HUES48 (cell line): ENCODE measurements around the gene EEF1AKMT3.
A peak's percentile ranks its signal among the peaks of the same experiment; 100 is the strongest.

ENCODE experiments used
- H3K27ac ChIP-seq: one replicate; pipeline ENCODE4 v1.7.0; 2013; ENCODE audit warnings: low read depth, low read length, inconsistent platforms
- H3K27me3 ChIP-seq: 2 replicates; pipeline ENCODE4 v1.6.1; 2013; ENCODE audit warnings: mild to moderate bottlenecking, low read length; ENCODE audit not compliant: control insufficient read depth, insufficient read depth
- H3K36me3 ChIP-seq: 2 replicates; pipeline ENCODE4 v1.6.1; 2013; ENCODE audit warnings: low read length; ENCODE audit not compliant: control insufficient read depth, insufficient read depth
- H3K4me1 ChIP-seq: 2 replicates; pipeline ENCODE4 v1.6.1; 2013; ENCODE audit warnings: mild to moderate bottlenecking, low read length; ENCODE audit not compliant: control insufficient read depth, insufficient read depth
- H3K4me3 ChIP-seq: 2 replicates; pipeline ENCODE4 v1.5.1; 2013; ENCODE audit warnings: mild to moderate bottlenecking, low read depth, low read length
- H3K9ac ChIP-seq: 2 replicates; pipeline ENCODE4 v1.6.1; 2013; ENCODE audit warnings: mild to moderate bottlenecking, low read depth, low read length, moderate library complexity
- H3K9me3 ChIP-seq: 2 replicates; pipeline ENCODE4 v1.6.1; 2013; ENCODE audit warnings: low read length; ENCODE audit not compliant: control insufficient read depth, insufficient read depth

Gene EEF1AKMT3

GRCh38 chr12:57802607-57803006 lies 30.2 kb downstream of the EEF1AKMT3 start:
- no peaks in the 10 kb centered on the region for H3K27me3 ChIP-seq
- H3K36me3 ChIP-seq, result peaks cover 10% of the 10 kb centered on the region
- H3K4me1 ChIP-seq, result peaks cover 3% of the 10 kb centered on the region; the same call in 1 of the 2 replicates
- H3K27ac ChIP-seq, result no peak overlapping the region
- H3K9ac ChIP-seq, result no peak overlapping the region
- H3K9me3 ChIP-seq, result no peaks in the 10 kb centered on the region
- no peak overlapping the region for H3K4me3 ChIP-seq

DNA sequence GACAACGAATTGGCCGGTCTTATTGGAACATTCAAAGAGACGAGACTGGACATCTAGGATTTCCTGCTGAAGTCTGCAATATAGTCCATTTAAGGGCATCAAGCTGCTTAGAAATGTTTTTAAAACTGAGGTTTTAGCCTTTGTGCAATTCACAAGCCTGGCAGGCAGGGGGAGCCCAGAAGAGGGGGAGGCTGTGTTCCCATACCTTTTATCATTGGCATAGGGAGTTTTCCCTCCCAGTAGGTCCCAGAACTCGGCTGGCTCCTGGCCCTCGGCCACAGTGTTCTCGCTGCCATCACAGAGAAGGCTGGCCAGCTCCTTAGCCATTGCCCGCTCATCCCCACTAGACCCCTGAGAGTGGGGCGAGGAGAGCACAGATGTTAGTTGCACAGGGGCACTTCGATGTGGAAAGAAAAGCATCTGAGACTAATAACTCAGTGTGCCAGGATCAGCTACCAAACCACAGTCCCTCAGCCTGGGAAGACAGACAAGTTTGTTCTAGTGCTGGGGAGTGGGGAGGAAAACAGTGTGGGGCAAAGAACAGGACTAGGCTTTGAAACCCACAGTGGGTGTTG lies 31.0 kb downstream of the EEF1AKMT3 start:
- Histone ChIP-seq H3K9ac (no peak overlapping the region), H3K4me1 (peaks cover 3% of the 10 kb centered on the region; the same call in 1 of the 2 replicates), H3K36me3 (peaks cover 9% of the 10 kb centered on the region; the same call in 1 of the 2 replicates), H3K9me3 (no peaks in the 10 kb centered on the region), H3K27ac (peak overlapping the region; percentile 26), H3K4me3 (no peak overlapping the region), H3K27me3 (no peaks in the 10 kb centered on the region)

DNA sequence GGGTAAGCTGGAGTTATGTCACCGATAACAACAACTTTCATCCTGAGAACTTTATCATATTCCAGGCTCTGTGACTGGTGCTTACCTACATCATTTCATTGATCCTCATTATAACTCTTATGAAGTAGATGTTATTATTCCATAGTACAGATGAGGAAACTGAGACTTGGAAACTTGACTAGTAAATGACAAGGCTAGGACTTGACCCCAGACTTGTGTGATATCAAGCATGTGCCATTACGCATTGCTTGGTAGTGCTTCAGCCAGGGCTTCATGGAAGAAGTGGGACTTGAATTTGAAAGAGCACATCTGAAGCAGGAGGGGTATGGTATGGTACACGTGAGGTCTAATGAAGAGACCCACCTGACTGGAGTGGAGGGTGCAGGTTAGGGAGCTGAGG lies 34.3 kb downstream of the EEF1AKMT3 start:
- Histone ChIP-seq H3K27me3 (no peaks in the 10 kb centered on the region), H3K9ac (no peak overlapping the region), H3K36me3 (peaks cover 5% of the 10 kb centered on the region; the same call in 1 of the 2 replicates), H3K4me3 (no peak overlapping the region), H3K27ac (no peak overlapping the region), H3K4me1 (peaks cover 3% of the 10 kb centered on the region; the same call in 1 of the 2 replicates), H3K9me3 (no peaks in the 10 kb centered on the region)

DNA sequence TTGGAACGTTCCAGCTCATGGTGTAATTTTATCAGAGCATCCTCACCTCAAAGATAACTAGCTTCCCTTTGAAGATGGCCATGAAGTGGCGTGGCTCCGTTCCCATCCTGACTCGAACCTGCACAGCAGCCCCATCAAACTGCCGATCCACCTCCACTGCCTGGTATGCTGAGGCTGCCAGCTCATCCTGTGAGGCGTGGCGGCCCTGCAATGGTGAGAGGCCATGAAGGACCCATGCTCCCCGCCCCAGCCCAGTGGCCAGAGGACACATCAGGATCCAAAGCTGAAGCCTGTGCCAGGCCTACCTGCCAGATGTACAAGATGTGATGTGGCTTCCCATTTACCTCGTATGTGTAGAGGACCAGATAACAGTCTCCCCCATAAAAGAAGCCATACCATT lies 34.9 kb downstream of the EEF1AKMT3 start:
- H3K27ac ChIP-seq, result no peak overlapping the region
- H3K4me1 ChIP-seq, result peaks cover 3% of the 10 kb centered on the region; the same call in 1 of the 2 replicates
- H3K4me3 ChIP-seq, result no peak overlapping the region
- H3K27me3 ChIP-seq, result no peaks in the 10 kb centered on the region
- H3K36me3 ChIP-seq, result peaks cover 5% of the 10 kb centered on the region; the same call in 1 of the 2 replicates
- H3K9me3 ChIP-seq, result no peaks in the 10 kb centered on the region
- H3K9ac ChIP-seq, result no peak overlapping the region

GRCh38 chr12:57808351-57808750 lies 35.9 kb downstream of the EEF1AKMT3 start:
- Histone ChIP-seq H3K27ac (no peak overlapping the region), H3K27me3 (no peaks in the 10 kb centered on the region), H3K36me3 (0 out of 2 replicates have a peak, but pooled peaks cover 5% of the 10 kb centered on the region), H3K4me3 (no peak overlapping the region), H3K9ac (no peak overlapping the region), H3K9me3 (no peaks in the 10 kb centered on the region), H3K4me1 (peaks cover 3% of the 10 kb centered on the region; the same call in 1 of the 2 replicates)

DNA sequence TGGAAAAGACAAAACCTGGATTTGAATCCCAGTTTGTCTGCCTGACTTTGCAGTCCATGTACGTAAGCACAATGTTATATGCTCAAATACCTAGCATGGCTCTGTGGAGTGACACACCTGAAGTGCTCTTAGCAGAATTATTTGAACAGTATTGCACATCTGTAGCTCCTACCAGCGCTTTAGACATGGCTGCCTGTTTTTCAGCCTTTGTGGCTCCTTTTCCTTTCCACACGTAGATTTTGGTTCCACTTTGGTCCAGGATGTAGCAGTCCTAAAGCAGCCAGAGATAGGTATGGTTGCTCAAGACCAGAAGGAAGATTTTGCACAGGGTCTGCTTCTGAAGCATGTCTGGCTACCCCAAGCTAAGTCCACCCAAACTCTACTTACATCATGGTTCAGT lies 37.0 kb downstream of the EEF1AKMT3 start:
- H3K9ac ChIP-seq, result no peak overlapping the region
- no peak overlapping the region for H3K27ac ChIP-seq
- H3K36me3 ChIP-seq, result 0 out of 2 replicates have a peak, but pooled peaks cover 5% of the 10 kb centered on the region
- H3K27me3 ChIP-seq, result no peaks in the 10 kb centered on the region
- H3K4me3 ChIP-seq, result no peak overlapping the region
- no peaks in the 10 kb centered on the region for H3K4me1 ChIP-seq
- H3K9me3 ChIP-seq, result no peaks in the 10 kb centered on the region

GRCh38 chr12:57810450-57810849 lies 38.0 kb downstream of the EEF1AKMT3 start:
- Histone ChIP-seq H3K4me1 (no peaks in the 10 kb centered on the region), H3K9ac (no peak overlapping the region), H3K27me3 (no peaks in the 10 kb centered on the region), H3K27ac (no peak overlapping the region), H3K9me3 (no peaks in the 10 kb centered on the region), H3K36me3 (0 out of 2 replicates have a peak, but pooled peaks cover 5% of the 10 kb centered on the region), H3K4me3 (no peak overlapping the region)

- no peak overlapping the region for H3K9ac ChIP-seq
- 0 out of 2 replicates have a peak, but pooled peaks cover 5% of the 10 kb centered on the region for H3K36me3 ChIP-seq
- no peak overlapping the region for H3K4me3 ChIP-seq
- H3K27ac ChIP-seq, result no peak overlapping the region
- H3K9me3 ChIP-seq, result no peaks in the 10 kb centered on the region
- H3K27me3 ChIP-seq, result no peaks in the 10 kb centered on the region
- no peaks in the 10 kb centered on the region for H3K4me1 ChIP-seq
Measured at GRCh38 chr12:57811028-57811755, 38.8 kb downstream of the EEF1AKMT3 start.

- Histone ChIP-seq H3K4me1 (no peaks in the 10 kb centered on the region), H3K4me3 (no peak overlapping the region), H3K27ac (no peak overlapping the region), H3K9me3 (no peaks in the 10 kb centered on the region), H3K36me3 (0 out of 2 replicates have a peak, but pooled peaks cover 2% of the 10 kb centered on the region), H3K9ac (no peak overlapping the region), H3K27me3 (no peaks in the 10 kb centered on the region)
Measured at GRCh38 chr12:57813111-57813970, 40.9 kb downstream of the EEF1AKMT3 start.

DNA sequence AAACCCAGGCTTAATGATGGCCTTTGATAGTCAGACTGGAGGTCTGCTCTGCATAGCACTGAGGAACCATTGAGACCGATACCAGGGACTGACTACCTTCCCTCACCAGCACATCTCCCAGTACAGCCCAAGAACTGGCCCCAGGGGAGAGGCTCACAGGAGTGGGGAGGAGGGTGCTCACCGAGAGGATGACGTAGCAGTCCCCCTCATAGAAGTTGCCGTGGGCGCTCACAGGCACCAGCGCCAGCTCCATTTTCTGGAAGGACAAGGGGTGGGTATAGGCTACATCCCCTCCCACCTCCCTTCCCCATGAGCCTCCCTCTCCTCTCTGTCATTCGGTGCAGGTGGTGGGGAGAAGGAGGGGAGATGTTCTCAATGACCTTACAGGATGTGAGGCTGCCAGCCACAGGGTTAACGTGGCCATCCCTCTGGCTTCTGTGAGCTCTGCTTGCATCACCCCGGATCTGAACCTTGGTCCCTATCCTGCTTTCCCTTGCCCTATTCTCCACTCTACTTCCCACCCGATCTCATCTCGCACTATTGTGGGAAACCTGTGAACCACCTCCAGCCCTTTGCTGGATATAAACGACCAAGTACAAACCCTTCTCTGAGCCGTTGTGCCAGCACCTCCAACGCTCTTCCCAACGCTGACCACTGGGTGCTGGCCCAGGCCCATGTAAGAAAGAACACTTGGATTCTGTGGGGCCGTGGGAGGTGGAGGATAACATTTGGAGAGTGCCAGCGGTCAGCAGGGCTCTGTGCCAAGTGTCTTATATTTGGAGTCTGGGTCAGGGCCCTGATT lies 41.8 kb downstream of the EEF1AKMT3 start:
- H3K36me3 ChIP-seq, result 0 out of 2 replicates have a peak, but pooled peaks cover 2% of the 10 kb centered on the region
- no peak overlapping the region for H3K4me3 ChIP-seq
- H3K27ac ChIP-seq, result no peak overlapping the region
- no peaks in the 10 kb centered on the region for H3K27me3 ChIP-seq
- no peaks in the 10 kb centered on the region for H3K9me3 ChIP-seq
- H3K9ac ChIP-seq, result no peak overlapping the region
- no peaks in the 10 kb centered on the region for H3K4me1 ChIP-seq
